ENCODE measurements around the gene NUDT8. TPM values are rescaled to one million over a fixed set of nuclear protein-coding genes. Genes with fewer than 3 reads are reported as not detected.

Gene NUDT8
- total RNA-seq, 1 donor from 2014 or later = 5.2 TPM

DNA sequence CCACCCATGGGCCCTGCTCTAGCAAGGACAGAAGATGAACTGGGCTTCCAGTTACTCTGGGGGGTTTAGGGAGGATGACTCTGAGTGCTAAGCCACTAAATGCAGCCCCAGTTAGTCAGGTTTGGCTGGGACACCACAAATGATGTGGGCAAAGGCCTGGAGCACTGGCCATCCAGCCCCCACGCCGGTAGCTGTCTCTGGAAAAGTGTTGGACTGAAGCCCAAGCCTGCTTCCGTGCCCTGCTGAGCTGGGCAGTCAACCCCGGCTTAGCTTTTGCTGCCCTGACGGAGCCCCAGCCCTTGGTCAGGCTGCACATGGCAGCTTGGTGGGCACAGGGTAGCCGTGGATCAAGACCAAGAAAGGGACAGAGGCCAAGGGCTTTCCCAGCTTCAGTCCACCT, 51.8 kb downstream of the NUDT8 start:
- peaks cover 6 to 34% (median 24%) of the 10 kb centered on the region in 3 donors for H3K27me3 ChIP-seq (ENCODE audit: control insufficient read depth in 3 of 3, insufficient read depth in 3 of 3, low read length in 3 of 3)
- H3K9ac ChIP-seq (ENCODE audit: low read depth in 1 of 3, low read length in 3 of 3) = no peak overlapping the region
- peaks cover 0 to 6% (median 0%) of the 10 kb centered on the region in 3 donors for H3K4me1 ChIP-seq (ENCODE audit: control insufficient read depth in 3 of 3, insufficient read depth in 3 of 3, low read length in 3 of 3)
- no peak overlapping the region for H3K27ac ChIP-seq (ENCODE audit: low read depth, low read length)
- no peaks in the 10 kb centered on the region for H3K9me3 ChIP-seq (ENCODE audit: control insufficient read depth in 3 of 3, low read length in 3 of 3)
- no peak overlapping the region for H3K4me3 ChIP-seq (ENCODE audit: low read length in 3 of 3)
- no peaks in the 10 kb centered on the region for H3K36me3 ChIP-seq (ENCODE audit: control insufficient read depth in 3 of 3, insufficient read depth in 3 of 3, low read length in 3 of 3)

Small RNA genes within 50 kb of the gene (small RNA-seq; reads per million reads assigned to genes)
- not detected for gene AP003385.3

Other genes starting within 250 kb of the NUDT8 start
- 2.6 TPM for gene RAD9A, start 238.0 kb downstream of the NUDT8 start, total RNA-seq
- gene PPP1CA, start 228.1 kb downstream of the NUDT8 start, total RNA-seq = 163 TPM
- gene TBC1D10C, start 225.9 kb downstream of the NUDT8 start, total RNA-seq = 1.0 TPM
- gene CARNS1, start 214.3 kb downstream of the NUDT8 start, total RNA-seq = 17.2 TPM
- 23.5 TPM for gene RPS6KB2, start 201.4 kb downstream of the NUDT8 start, total RNA-seq
- gene PTPRCAP, start 192.3 kb downstream of the NUDT8 start, total RNA-seq = not detected
- 34.4 TPM for gene CORO1B, start 186.5 kb downstream of the NUDT8 start, total RNA-seq
- gene GPR152, start 177.2 kb downstream of the NUDT8 start, total RNA-seq = not detected
- 0.52 TPM for gene CABP4, start 174.6 kb downstream of the NUDT8 start, total RNA-seq
- 17.2 TPM for gene TMEM134, start 160.7 kb downstream of the NUDT8 start, total RNA-seq
- 84.5 TPM for gene AIP, start 146.9 kb downstream of the NUDT8 start, total RNA-seq
- 5.7 TPM for gene PITPNM1, start 124.6 kb downstream of the NUDT8 start, total RNA-seq
- gene CDK2AP2, start 121.8 kb downstream of the NUDT8 start, total RNA-seq = 2.6 TPM
- not detected for gene CABP2, start 106.5 kb downstream of the NUDT8 start, total RNA-seq
- gene GSTP1, start 46.1 kb downstream of the NUDT8 start, total RNA-seq = 293 TPM
- 178 TPM for gene NDUFV1, start 23.0 kb downstream of the NUDT8 start, total RNA-seq
- not detected for gene TBX10, start 9.8 kb upstream of the NUDT8 start, total RNA-seq
- not detected for gene ACY3, start 20.8 kb upstream of the NUDT8 start, total RNA-seq
- gene ALDH3B2, start 44.7 kb upstream of the NUDT8 start, total RNA-seq = not detected